HG03354 (cell line): Measurements from ENCODE around the gene ATP8A2.

ENCODE experiments used
- ATAC-seq: cut with Tn5 transposase; IDR thresholded peaks from one replicate; pipeline ENCODE4 v1.9.1; 2021; ENCODE audit warnings: mild to moderate bottlenecking; ENCODE audit not compliant: unreplicated experiment, poor library complexity, severe bottlenecking

Gene ATP8A2

DNA sequence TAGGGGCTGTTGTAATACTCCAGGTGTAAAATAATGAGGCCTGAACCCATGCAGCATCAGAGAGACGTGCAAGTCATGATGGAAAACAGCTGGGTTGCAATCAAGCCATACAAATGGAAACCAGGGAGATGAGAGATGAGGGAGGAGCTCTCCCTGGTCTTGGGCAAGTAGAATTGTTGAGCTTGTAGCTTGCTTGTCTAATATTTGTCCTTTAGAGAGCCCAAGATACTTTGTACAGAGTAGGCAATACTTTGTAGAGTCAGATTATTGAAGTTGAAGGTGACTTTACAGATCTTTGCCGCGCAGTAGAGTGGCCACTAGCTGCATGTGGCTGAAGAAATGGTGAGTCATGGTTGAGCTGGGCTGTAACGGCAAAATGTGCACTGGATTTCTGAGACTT lies 8.3 kb downstream of the ATP8A2 start:
- no peak for ATAC-seq

GRCh38 chr13:25380741-25381324 lies 9.1 kb downstream of the ATP8A2 start:
- ATAC-seq, result no peak

GRCh38 chr13:25384758-25385410 lies 13.1 kb downstream of the ATP8A2 start:
- no peak for ATAC-seq

DNA sequence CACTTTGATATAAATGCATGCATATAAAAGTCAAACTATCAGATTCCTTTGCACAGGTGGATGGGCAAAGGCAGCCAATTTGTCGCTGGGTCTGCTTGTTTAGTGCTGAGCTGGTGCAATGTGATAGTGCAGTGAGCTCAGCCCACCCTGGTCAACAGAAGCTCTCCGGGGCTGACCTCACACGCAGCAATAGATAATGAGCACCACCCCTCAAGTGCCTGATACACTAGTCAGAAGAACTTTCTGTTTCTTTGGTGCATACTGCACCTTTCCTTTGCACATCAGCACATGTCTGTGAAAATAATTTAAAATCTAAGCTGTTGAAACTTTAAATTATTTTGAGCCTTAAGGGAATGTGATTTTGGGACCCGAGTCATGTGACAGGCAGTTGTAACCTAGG lies 20.2 kb downstream of the ATP8A2 start:
- no peak for ATAC-seq

DNA sequence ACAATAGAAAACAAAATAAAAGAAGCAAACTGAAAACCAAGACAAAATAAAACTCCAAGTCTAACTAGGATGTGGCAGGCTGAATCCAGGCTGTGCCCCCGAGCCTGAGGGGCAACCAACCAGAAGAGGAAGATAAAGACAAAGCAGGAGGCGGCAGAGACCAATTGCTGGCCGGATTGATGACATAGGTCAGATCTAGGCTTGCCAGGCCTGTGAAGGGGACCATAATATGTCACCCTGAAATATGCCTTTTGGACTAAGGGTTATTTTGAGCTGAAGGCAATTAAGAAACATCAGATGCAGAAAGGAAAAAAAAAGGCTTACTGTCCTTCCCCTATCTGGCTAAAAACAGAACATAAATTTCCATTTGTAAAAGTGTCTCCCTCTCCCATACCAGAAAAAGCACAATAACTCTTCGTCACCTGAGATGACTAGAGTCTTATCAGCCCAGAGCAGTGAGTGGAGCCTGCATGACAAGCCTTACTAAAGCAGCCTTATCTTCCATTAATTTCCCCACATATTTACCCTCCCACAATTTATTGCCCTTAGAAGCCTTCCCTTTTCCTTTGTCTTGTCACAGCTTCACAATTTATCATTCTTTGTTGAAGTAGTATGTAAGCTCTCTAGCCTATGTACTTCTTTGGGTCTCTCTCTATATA lies 22.8 kb downstream of the ATP8A2 start:
- ATAC-seq, result no peak

DNA sequence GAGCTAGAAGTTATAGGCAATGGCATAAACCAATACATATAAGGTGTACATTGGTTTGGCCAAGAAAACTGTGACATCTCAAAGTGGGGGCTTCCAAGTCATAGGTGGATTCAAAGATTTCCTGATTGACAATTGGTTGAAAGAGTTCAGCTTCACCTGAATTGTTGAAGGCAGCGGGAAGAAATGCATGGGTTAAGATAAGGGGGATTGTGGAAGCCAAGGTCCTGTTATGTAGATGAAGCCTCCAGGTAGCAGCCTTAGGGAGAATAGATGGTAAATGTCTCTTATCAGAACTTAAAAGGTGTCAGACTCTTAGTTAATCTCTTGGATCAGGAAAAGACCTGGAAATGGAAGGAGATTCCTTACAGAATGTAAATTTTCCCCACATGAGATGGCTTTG lies 26.0 kb downstream of the ATP8A2 start:
- ATAC-seq, result no peak

DNA sequence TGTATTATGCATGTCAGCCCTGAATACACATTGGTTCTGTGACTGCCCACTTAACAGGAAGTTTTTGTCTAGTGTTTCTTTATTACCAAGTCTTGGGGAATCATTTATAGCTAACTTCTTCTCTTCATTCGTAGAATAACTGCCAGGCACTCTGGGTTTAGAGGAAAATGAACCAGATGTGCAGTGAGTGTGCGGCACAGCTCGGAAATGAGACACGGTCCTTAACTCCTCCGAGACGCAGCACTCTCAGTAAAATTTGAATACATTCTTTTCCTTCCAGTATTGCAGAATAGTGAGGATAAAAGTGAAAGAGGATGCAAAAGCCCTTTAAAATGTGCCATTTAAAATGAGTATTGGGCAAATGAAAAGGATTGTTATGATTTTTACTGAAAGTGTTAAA lies 29.2 kb downstream of the ATP8A2 start:
- no peak for ATAC-seq

DNA sequence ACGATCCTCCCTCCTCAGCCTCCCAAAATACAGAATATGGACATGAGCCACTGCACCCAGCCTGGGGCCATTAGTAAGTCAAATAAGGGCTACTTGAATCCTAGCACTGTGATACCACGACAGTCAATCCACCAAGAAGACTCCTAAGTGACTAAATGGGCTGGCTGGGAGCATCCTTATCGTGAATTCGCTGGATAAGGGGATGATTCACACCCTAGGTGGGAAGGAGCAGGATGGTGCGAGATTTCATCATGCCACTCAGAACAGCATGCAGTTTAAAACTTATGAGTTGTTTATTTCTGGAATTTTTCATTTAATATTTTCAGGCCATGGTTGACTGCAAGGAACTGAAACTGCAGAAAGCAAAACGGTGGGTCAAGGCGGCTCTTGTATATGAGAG lies 30.2 kb downstream of the ATP8A2 start:
- no peak for ATAC-seq

DNA sequence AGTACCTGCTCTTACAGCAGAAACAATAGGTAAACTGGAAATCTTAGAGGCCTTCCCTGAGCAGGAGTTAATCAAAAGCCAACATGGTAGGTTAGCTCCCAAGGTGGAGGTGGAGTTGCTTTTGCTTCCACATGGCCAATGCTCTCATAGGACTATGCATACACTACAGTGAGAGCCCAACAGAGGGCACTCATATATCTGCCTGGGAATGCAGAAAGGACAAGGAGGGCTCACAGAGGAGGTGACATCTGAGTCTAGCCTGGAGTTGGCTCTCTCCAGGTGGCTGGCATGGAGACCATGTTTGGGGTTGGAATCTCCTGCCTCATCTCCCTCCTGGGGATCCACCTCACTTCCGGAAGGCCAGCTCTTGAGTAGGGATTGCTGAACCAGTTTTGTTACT lies 34.6 kb downstream of the ATP8A2 start:
- ATAC-seq, result no peak

- ATAC-seq, result no peak
Measured at GRCh38 chr13:25409938-25410337, 38.2 kb downstream of the ATP8A2 start.

DNA sequence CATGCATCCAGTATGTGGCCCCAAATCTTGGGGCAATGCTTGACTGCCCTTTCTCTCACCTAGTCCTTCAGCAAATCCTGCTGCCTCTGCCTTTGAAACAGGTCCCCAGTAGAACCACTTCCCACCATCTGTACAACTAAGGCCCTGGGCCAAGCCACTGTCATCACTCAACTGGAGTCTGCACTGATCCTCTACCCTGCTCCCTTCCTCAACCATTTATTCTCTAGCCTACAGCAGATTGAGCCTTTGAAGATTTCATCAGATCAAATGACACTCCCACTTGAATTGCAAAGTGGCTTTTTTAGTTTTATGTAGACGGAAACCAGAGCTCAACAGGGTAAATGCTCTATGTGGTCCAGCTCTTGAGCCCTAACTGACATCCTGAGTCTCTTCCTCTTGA lies 43.5 kb downstream of the ATP8A2 start:
- no peak for ATAC-seq

DNA sequence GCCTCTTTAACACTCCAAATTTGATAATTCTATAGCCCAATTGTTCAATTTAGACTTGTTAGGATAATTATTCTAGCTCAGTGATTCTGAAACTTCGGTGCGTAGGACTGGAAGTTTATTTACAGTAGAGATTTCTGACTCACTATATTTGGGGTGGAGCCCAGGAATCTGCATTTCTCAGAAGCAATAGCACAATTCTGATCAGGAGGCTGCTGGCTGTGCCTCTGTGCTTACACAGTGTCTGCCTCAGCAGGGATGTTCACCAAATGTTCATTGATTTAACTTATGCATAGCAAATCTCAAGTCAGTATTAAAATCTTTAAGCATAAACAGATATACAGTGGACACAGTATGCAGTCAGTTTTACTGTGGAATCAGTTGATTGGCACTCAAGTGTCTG lies 45.8 kb downstream of the ATP8A2 start:
- no peak for ATAC-seq

DNA sequence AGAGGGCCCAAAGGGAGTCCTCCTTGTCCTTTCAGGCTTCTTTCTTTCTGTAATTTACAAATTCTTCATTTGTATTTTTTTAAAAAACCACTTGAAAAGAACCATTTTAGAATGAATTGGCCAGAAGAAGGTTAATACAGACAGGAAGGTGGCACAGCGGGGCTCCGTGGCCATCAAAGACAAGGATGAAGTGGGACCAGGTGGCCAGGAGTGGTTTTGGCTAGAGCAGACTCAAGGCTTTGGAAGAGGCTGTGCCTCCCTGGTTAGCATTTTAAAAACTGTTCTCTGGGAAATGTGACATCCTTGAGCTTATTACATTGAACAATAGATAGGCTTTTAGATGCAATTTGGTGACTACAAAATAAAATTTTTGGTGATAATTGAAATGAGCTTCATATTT lies 48.4 kb downstream of the ATP8A2 start:
- ATAC-seq, result no peak

DNA sequence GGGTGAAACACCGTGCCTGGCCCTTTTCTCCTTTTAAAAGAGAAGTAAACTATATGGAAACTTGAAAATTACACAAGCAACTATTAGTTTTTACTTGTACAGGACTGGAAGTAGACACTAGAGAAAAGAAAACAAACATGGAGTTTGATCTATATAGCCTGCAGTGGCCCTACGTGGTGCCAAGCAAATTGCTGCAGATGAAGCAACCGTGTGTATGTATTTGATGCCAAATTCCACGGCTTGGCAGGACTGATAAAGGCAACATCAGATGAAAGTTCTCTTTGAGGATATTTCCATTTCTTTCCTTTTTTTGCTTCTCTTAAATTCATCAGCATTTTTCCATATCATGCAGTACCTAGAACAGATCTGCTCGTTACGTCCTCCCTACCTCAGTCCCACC lies 49.8 kb downstream of the ATP8A2 start:
- no peak for ATAC-seq

DNA sequence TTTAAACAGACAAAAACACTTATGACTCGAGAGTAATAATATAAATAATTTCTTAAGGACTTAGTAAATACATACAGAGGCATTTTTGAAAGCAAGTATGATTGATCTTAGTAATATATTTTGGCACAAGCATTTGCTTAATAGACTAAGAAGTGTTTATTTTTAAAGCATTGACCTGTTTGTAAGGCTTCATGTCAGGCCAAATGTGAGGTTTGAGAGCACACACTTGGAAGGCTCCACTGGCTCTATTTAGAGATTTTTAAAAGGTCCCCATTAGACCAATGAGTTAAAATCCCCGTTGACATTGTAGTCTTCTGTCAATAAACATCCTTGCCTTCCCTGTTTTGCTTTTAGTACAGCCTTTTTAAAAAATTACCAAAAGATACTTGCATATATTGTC lies 50.4 kb downstream of the ATP8A2 start:
- ATAC-seq, result no peak

DNA sequence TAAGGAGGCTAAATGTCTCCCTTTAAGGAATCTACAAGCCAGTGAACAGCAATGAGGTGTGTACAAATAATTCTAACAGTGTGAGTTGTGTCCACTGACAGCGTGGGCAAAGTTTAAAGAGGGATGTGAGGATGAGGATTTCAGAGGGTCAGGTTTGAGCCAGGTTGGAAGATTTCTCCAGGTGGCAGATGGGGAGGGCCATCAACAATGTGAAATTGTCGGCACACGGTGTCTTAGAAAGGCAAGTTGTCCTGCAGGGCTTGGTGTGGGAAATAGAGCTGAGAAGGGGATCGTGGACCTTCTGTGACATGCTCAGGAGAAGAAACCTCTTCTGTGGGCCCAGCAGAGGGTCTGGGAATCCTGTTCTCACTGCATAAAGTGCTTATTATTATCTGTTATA lies 52.1 kb downstream of the ATP8A2 start:
- ATAC-seq, result no peak

- no peak for ATAC-seq
Measured at GRCh38 chr13:25429466-25429865, 57.7 kb downstream of the ATP8A2 start.

- no peak for ATAC-seq
Measured at GRCh38 chr13:25432691-25433090, 60.9 kb downstream of the ATP8A2 start.

DNA sequence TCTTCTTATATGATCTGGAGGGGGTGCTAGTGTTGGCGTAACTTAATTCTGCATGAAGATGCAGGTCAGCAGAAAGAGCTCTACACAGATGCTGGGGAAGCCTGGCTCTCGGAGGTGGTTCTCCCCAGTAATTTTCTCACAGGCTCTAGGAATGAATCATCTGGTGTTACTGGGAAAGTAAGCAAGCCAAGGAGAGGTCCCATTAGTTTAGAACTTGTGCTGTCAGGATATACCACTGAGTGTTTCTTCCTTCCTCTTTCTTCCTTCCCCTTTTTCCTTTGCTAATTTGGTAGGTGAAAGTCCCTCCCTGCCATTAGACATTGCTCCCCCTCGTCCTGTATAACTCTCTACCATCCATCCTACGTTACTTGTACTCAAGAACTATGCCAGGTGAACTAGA lies 68.3 kb downstream of the ATP8A2 start:
- ATAC-seq, result no peak

DNA sequence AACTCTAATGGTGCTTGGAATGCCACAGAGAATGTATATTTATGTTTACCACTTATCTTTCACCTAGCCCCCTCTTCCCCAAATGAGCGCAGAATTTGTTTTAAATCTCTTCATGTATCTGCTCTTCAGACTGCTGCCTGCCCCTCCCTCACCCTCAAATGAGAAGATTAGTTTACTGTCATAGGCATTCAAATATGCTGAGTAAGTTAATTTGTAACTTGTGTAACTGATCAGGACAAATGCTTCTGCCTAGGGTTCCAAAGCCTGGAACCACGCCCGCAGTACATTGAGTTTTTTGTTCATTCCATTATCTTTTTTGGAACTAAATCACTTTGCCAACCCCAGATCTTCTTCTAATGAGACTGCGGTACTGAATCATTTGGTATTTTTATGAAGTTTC lies 74.5 kb downstream of the ATP8A2 start:
- ATAC-seq, result no peak

DNA sequence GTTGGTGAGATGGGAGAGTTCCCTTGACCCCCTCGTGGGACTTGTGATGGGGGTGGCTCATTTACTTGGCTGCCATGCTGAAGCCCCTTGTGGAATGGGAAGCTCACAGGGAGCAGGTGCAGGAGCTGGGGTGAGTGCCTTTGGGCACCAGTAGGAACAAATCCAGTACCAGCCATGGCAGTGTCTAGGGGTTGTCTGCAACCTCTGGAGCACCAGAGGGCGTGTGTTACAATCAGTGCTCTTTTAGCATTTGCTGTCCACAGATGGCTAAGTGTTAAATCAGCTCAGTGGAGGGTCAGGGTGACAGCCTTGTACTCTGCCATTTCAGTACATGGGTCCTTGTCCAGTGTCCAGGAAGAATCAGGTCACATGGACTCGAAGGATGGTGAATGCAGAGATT lies 75.6 kb downstream of the ATP8A2 start:
- no peak for ATAC-seq
